Right cardiac atrium (tissue), 5 donors: ENCODE data around the gene P4HB. TPM values are rescaled to one million over a fixed set of nuclear protein-coding genes. Genes with fewer than 3 reads are reported as not detected.

ENCODE experiments used
- ATAC-seq, 2 donors: fragments of 200-7000 bp; cut with Tn5 transposase; one replicate each; pipeline versions ENCODE4 v1.8.0 to v1.9.1; 2020; ENCODE audit warnings: moderate library complexity in 2 of 2, mild to moderate bottlenecking in 1 of 2
- DNase-seq, 3 donors: peaks; one replicate each; pipeline ENCODE4 v3.0.0-alpha.2; 2020
- H3K27ac ChIP-seq: one replicate; pipeline ENCODE4 v1.5.1; 2013; ENCODE audit warnings: mild to moderate bottlenecking, low read length, control low read depth, moderate library complexity
- H3K27me3 ChIP-seq: one replicate; pipeline ENCODE4 v1.6.1; 2013; ENCODE audit not compliant: control insufficient read depth, insufficient read depth
- H3K4me1 ChIP-seq: one replicate; pipeline ENCODE4 v1.6.1; 2013; ENCODE audit warnings: low read length; ENCODE audit not compliant: control insufficient read depth, insufficient read depth
- H3K4me3 ChIP-seq: one replicate; pipeline ENCODE4 v1.5.1; 2013; ENCODE audit warnings: low read length, control low read depth
- H3K9me3 ChIP-seq: one replicate; pipeline ENCODE4 v1.6.1; 2013; ENCODE audit warnings: low read length; ENCODE audit not compliant: control insufficient read depth
- WGBS: extraction: QIAGEN DNeasy Blood & Tissue Kit; methylation state at CpG from one replicate; pipeline ENCODE4 v1.1.7; 2013; 5-methylcytosine and 5-hydroxymethylcytosine counted together
- intact Hi-C, 4 donors: fragments of 100-400 bp; cut with DNase I; formaldehyde crosslinking; loops; one replicate each; pipeline versions ENCODE4 v1.11.0 to v1.14.0; 2022 to 2023
- polyA plus RNA-seq: library from polyadenylated mRNA; stranded (reverse); fragments of 200-250 nt; gene quantifications from one replicate; pipeline ENCODE4 v1.2.3, GENCODE V29; 2013
- total RNA-seq, 4 donors: library from RNA; stranded (reverse); fragmentation: NEBNext Ultra II Directional; extraction: Animal tissue kit (Norgen Biotek cat#: 25700); gene quantifications; one replicate each; pipeline ENCODE4 v1.2.1, GENCODE V29; 2021
- donor health status: healthy with polysubstance abuse.
- donor health status: DM: no; HTN: yes; CAD: no.
- donor health status: DM: no; HTN: no; CAD: no.
- donor health status: DM: no; HTN: yes; CAD: no; lungs with severe emphysema.
- donor health status: DM: yes; HTN: yes; CAD: no.

P4HB gene
- total and polyA plus RNA-seq, 5 donors: 272 to 375 (median 346) TPM

GRCh38 chr17:81812571-81813370, 47.6 kb downstream of the P4HB start:
- no peak overlapping the region for H3K4me3 ChIP-seq
- intact Hi-C loops: no loop called here
- H3K9me3 ChIP-seq: no peaks in the 10 kb centered on the region
- no peaks in the 10 kb centered on the region for H3K4me1 ChIP-seq
- 85% methylated on average over 45 of the region's 45 CpGs for WGBS
- ATAC-seq (no peak), DNase-seq (peak in 1 of 3 donors; percentile 57)
- H3K27me3 ChIP-seq: no peaks in the 10 kb centered on the region
- no peak overlapping the region for H3K27ac ChIP-seq

- 72% methylated on average over 24 of the region's 24 CpGs for WGBS
Measured at GRCh38 chr17:81811705-81812570, 48.4 kb downstream of the P4HB start.

GRCh38 chr17:81810892-81811704, 49.2 kb downstream of the P4HB start:
- Histone ChIP-seq H3K9me3 (no peaks in the 10 kb centered on the region), H3K27ac (no peak overlapping the region), H3K4me1 (no peaks in the 10 kb centered on the region), H3K4me3 (no peak overlapping the region), H3K27me3 (no peaks in the 10 kb centered on the region)
- ATAC-seq (no peak), DNase-seq (peak in 1 of 3 donors; percentile 58)
- WGBS: 85% methylated on average over 42 of the region's 42 CpGs
- intact Hi-C loops: no loop called here

More at GRCh38 chr17:81811705-81812570, 48.4 kb downstream of the P4HB start:
- Histone ChIP-seq H3K27ac (no peak overlapping the region), H3K4me3 (no peak overlapping the region), H3K4me1 (no peaks in the 10 kb centered on the region), H3K9me3 (no peaks in the 10 kb centered on the region), H3K27me3 (no peaks in the 10 kb centered on the region)
- intact Hi-C loops: no loop called here
- no peak for ATAC-seq
- peak in 1 of 3 donors; percentile 40 for DNase-seq

- Histone ChIP-seq H3K4me1 (no peaks in the 10 kb centered on the region), H3K4me3 (no peak overlapping the region), H3K27ac (no peak overlapping the region), H3K27me3 (no peaks in the 10 kb centered on the region), H3K9me3 (no peaks in the 10 kb centered on the region)
- DNase-seq (peak in 1 of 3 donors; percentile 43), ATAC-seq (no peak)
- intact Hi-C loops: no loop called here
- WGBS: 72% methylated on average over 8 of the region's 8 CpGs
Measured at GRCh38 chr17:81810476-81810875, 49.9 kb downstream of the P4HB start.

GRCh38 chr17:81809556-81809998, 50.8 kb downstream of the P4HB start:
- DNase-seq (no peak), ATAC-seq (no peak)
- intact Hi-C loops: no loop called here
- no peaks in the 10 kb centered on the region for H3K9me3 ChIP-seq
- H3K27me3 ChIP-seq: no peaks in the 10 kb centered on the region
- no peaks in the 10 kb centered on the region for H3K4me1 ChIP-seq
- 74% methylated on average over 7 of the region's 7 CpGs for WGBS
- no peak overlapping the region for H3K4me3 ChIP-seq
- no peak overlapping the region for H3K27ac ChIP-seq

- H3K27ac ChIP-seq: no peak overlapping the region
- no peak overlapping the region for H3K4me3 ChIP-seq
- H3K27me3 ChIP-seq: no peaks in the 10 kb centered on the region
- H3K4me1 ChIP-seq: no peaks in the 10 kb centered on the region
- 77% methylated on average over 20 of the region's 20 CpGs for WGBS
- ATAC-seq (no peak), DNase-seq (peak in 1 of 3 donors; percentile 33)
- H3K9me3 ChIP-seq: no peaks in the 10 kb centered on the region
- intact Hi-C loops: no loop called here
Measured at GRCh38 chr17:81808778-81809555, 51.4 kb downstream of the P4HB start.

GRCh38 chr17:81807839-81808238, 52.5 kb downstream of the P4HB start:
- WGBS: 71% methylated on average over 13 of the region's 13 CpGs
- DNase-seq: peak in 1 of 3 donors; percentile 51
- Histone ChIP-seq H3K9me3 (no peaks in the 10 kb centered on the region), H3K4me1 (no peaks in the 10 kb centered on the region), H3K4me3 (no peak overlapping the region), H3K27me3 (no peaks in the 10 kb centered on the region), H3K27ac (no peak overlapping the region)
- ATAC-seq: no peak
- intact Hi-C loops: no loop called here

- WGBS: 57% methylated on average over 18 of the region's 18 CpGs
- DNase-seq: peak in 1 of 3 donors; percentile 49
- no peaks in the 10 kb centered on the region for H3K27me3 ChIP-seq
- no peak overlapping the region for H3K27ac ChIP-seq
- H3K9me3 ChIP-seq: no peaks in the 10 kb centered on the region
- no peak overlapping the region for H3K4me3 ChIP-seq
- no peak for ATAC-seq
- intact Hi-C loops: no loop called here
- H3K4me1 ChIP-seq: no peaks in the 10 kb centered on the region
Measured at GRCh38 chr17:81807210-81807719, 53.1 kb downstream of the P4HB start.

GRCh38 chr17:81806461-81807209, 53.7 kb downstream of the P4HB start:
- ATAC-seq: peak in 1 of 2 donors; percentile 5
- intact Hi-C loops: no loop called here
- no peaks in the 10 kb centered on the region for H3K9me3 ChIP-seq
- no peak overlapping the region for H3K4me3 ChIP-seq
- H3K27me3 ChIP-seq: no peaks in the 10 kb centered on the region
- WGBS: 25% methylated on average over 23 of the region's 23 CpGs
- H3K4me1 ChIP-seq: no peaks in the 10 kb centered on the region
- no peak overlapping the region for H3K27ac ChIP-seq
- DNase-seq: peak in 1 of 3 donors; percentile 43
